HG03060 (cell line): ENCODE measurements around the gene ZNF888.
"Not testable (repeated sequence)": the region's sequence is repeated elsewhere in the genome, so short reads cannot be mapped to it uniquely, and the experiment has no call there.

ENCODE experiments used
- ATAC-seq: cut with Tn5 transposase; IDR thresholded peaks from one replicate; pipeline ENCODE4 v1.9.1; 2021; ENCODE audit warnings: low read depth, moderate number of reproducible peaks; ENCODE audit not compliant: unreplicated experiment

The ZNF888 gene

DNA sequence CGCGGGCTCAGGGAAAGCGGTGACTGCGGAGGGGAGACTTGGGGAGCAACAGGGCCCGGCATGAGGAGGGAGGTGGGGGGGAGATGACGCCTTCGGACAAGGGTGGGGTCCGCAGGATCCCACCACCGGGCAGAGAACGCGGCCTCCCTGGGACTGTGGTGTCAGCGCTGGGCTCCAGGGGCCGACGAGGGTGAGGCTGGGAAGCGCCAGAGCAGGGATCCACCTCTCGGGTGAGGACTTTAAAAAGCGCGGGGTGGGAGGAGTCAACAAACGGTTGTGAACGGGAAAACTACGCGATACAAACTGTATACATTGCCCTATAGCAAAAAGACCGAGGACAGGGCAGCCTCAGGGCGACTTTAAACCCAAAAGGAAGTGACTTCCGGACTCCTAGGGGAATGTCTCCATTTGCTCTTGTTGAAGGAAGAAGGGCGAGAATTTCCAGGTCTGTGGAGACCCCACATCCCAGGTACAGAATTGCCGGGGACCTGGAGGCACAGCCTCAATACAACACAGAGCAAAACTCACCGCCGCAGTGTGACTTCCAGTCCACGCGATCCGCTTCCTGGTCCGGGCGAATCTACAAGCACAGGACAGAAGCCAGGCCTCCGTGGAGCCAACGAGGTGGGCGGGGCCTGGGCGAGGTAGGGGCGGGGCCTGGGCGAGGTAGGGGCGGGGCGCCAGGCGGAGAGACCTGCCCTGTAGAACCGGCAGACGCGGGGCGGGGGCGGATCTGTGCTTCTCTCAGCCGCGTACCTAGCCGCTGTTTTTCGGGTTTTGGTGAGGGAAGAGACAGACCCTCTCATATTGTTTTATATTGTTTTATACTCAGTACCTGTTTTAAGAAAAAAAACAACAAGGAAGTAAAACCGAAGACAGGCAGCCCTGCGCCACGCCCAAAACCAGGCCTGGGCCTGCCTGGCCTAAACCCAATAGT is at the start of gene ZNF888:
TSS of gene ZNF888 (minus strand) at position 588 of the 937 bp plus-strand sequence. CDS start 5,555 bp downstream, outside the sequence.
- no peak for ATAC-seq

DNA sequence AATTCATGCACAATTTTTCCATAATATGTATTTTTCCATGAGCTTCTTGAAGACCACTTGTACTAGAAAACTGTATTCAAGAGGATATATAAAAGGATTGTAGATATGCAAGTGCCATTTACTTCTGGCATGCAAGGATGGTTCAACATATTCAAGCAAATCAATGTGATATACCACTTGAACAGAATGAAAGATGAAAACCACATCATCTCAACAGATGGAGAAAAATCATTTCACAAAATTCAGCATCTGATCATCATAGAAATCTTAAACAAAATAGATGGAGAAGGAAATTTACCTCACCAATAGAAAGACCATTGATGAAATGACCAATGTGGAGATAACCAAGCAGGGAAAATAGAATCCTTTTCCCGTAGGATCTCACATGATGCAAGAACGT is 44.5 kb upstream of the ZNF888 start:
- no peak for ATAC-seq

DNA sequence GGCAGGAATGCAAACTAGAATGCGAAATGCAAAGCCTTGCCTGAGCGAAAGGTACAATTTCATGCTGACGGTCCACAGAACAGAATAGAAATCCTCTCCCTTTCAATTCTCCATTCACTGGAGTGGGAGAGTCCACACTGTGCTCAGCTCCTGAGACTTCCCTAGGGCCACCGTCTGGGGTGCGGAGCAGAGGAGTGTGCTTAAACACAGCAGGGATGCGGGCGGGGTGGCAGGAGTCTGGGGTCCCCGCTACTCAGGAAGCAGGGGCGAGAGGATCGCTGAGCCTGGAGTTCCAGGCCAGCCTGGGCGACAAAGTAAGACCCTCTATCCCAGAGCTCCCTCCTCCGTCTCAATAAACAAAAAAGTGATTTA is 40.0 kb upstream of the ZNF888 start:
- ATAC-seq, result peak; percentile 20

- ATAC-seq, result peak; percentile 62
Observed at GRCh38 chr19:52962394-52963246, 39.4 kb upstream of the ZNF888 start, which contains the start of gene ZNF816. Gene ZNF816 (minus strand): TSS chr19:52962881. CDS start chr19:52956089, 6,792 bp downstream.

DNA sequence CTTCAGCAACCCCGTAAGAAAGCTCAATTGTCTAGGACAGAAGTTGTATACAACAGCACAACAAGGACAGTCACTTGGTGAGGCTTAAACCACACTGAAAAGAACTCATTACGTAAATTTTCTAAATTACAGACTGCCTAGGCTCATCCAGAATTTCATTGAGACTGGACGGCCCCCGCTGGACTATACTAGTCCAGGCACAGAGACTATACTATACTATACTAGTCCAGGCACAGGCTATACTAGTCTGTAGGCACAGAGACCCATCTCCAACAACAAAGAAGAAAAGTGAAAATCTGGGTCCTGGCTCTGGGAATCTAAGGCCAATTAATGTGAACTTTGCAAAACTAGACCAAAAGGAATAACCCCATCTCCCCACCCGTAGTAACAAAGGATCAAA is 38.8 kb upstream of the ZNF888 start:
- ATAC-seq, result no peak

- no peak for ATAC-seq
Observed at GRCh38 chr19:52959613-52960295, 36.5 kb upstream of the ZNF888 start.

DNA sequence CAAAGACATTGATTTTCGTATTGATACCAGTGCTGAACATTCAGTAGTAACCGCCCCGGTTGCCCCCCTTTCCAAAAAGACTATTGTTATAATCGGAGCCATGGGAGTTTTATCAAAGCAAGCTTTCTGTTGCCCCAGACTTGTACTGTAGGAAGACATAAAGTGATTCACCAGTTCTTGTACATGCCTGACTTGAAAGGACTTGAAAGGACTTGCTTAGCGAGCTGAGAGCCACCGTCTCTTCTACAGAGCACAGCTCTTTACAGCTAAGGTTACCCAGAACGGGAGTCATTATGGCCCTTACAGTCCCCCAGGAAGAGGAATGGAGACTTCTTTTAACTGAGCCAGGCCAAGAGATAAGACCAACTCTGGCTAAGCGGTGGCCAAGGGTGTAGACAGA is 34.4 kb upstream of the ZNF888 start:
- no peak for ATAC-seq

GRCh38 chr19:52956917-52957316 is 33.7 kb upstream of the ZNF888 start:
- ATAC-seq, result no peak

GRCh38 chr19:52949422-52949821 is 26.2 kb upstream of the ZNF888 start:
- ATAC-seq, result no peak

DNA sequence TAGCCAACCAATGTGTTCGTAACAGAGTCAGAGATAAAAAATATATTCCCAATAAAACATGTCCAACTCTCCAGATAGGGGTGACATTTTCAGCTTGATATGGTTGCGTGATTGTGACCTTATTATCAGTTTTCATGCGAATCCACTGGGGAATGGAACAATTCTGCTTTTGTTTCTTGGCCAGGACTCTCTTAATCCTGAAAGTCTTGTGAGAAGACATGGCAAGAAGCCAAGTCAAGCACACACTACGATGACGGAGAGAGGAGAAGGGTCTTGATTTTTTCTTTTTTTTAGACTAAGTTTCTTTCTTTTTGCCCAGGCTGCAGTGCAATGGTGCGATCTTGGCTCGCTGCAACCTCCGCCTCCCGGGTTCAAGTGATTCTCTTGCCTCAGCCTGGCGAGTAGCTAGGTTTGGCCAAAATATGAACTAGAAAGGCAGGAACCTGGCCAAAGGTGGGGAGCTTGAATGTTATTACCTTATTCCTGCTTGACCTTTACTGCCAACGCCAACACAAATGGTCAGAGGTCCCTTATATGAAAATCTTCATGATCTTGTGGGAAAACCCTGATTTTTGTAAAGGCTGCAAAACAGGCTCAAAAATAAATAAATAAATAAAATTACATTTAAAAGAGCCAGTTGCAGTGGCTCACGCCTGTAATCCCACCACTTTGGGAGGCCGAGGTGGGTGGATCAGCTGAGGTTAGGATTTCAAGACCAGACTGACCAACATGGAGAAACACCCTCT is 25.0 kb upstream of the ZNF888 start:
- no peak for ATAC-seq

DNA sequence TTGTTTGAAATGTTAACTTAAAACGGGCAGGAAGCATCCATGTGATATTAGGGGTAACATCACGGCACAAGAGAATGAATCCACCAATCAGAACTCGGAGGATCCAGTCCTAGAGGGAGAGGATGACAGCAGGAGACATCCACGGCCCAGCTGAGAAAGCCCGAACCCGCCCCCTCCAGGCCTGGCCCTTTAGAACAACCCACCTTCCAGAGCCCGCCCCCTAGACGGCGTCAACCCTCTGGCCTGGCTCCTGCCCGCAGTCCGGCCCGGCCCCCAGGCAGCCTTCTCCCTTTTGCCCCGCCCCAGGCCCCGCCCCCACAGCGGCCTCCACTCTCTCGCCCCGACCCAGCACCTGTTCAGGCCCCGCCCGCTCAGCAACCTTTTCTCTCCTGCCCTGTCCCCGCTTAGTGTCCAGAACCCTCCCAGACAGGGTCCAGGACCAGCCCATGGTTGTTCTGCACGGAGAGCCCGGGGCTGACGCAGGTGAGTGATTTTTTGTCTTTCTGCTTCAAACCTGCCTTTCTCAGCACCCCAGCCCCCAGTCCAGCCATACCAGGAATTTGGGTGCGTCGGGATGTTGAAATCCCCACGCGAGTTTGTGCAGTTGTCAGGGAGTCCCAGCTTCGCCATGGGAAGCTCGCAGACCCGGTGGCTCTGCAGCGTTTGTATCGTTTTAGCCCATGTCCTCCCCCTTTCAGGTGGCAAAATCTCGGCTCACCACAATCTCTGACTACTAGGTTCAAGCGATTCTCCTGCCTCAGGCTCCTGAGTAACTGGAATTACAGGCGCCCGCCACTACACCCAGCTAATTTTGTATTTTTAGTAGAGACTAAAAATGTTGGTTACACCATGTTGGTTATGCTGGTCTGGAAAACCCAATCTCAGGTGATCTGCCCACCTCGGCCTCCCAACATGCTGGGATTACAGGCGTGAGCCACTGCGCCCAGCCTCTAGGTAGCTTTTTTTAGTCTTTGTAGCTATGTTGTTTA is 23.4 kb upstream of the ZNF888 start:
- ATAC-seq, result no peak

- no peak for ATAC-seq
Observed at GRCh38 chr19:52945652-52946321, 22.6 kb upstream of the ZNF888 start.

DNA sequence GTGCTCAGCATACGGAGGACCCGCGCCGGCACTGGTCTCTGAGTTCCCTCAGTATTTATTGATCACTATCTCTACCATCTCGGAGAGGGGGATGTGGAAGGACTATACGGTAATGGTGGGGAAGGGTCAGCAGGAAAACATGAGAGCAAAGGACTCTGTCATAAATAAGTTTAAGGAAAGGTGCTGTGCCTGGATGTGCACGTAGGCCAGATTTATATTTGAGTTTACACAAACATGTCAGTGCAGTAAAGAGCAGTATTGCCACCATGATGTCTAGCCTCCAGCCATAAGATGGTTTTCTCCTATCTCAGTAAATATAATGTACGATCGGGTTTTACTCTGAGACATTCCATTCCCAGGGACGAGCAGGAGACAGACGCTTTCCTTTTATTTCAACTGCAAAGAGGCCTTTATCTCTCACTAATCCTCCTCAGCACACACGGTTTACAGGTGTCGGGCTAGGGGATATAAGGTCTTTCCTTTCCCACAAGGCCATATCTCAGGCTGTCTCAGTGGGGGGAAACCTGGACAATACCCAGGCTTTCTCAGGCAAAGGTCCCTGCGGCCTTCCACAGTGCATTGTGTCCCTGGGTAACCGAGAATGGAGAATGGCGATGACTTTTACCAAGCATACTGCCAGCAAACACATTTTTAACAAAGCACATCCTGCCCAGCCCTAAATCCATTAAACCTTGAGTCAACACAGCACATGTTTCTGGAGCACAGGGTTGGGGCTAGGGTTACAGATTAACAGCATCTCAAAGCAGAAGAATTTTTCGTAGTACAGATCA is 21.7 kb upstream of the ZNF888 start:
- not testable (repeated sequence) for ATAC-seq

GRCh38 chr19:52943884-52944643 is 20.8 kb upstream of the ZNF888 start:
- ATAC-seq, result no peak

DNA sequence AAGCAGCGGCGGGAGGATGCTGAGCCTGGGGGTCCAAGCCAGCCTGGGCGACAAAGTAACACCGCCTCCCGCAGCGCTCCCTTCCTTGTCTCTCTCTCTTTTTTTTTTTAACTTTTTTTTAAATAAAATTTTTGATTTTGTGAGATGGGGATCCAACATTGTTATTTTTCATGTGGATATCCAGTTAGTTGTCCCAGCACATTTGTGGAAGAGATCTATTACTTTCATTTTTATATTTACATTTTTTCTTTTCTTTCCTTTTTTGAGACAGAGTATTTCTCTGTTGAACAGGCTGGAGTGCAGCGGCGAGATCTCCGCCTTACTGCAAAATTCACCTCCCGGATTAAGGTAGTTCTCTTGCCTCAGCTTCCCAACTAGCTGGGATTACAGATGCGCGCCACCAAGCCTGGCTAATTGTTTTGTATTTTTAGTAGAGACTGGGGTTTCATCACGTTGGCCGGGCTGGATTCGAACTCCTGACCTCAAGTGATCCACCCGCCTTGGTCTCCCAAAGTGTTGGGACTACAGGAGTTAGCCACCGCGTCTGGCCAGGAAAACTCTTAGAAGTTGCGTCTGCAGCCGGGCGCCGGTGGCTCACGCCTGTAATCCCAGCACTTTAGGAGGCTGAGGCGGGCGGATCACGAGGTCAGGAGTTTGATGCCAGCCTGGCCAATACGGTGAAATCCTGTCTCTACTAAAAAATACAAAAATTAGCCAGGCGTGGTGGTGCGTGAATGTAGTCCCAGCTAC is 20.1 kb upstream of the ZNF888 start:
- ATAC-seq, result no peak
